K562 (cell line): ENCODE measurements around the gene MICAL2. TPM values are rescaled to one million over a fixed set of nuclear protein-coding genes. Genes with fewer than 3 reads are reported as not detected.

ENCODE experiments used
- CBX3 ChIP-seq, 2 experiments: IDR thresholded peaks; 1 replicate in 1 of 2; 2 replicates in 1 of 2; pipeline ENCODE4 v1.6.1; 2012; ENCODE audit warnings: inconsistent platforms in 2 of 2, low read length in 2 of 2, borderline replicate concordance in 1 of 2, control low read depth in 1 of 2
- DNMT1 ChIP-seq: fragments of 450-650 bp; IDR thresholded peaks from 2 replicates; pipeline ENCODE4 v1.6.1; 2016; ENCODE audit warnings: antibody characterized with exemption, mild to moderate bottlenecking
- EP300 ChIP-seq: IDR thresholded peaks from 2 replicates; pipeline ENCODE4 v1.6.1; 2012; ENCODE audit warnings: low read length, improper control_type of control experiment
- HDAC2 ChIP-seq: fragments of 450-650 bp; IDR thresholded peaks from 2 replicates; pipeline ENCODE4 v1.6.1; 2016; ENCODE audit warnings: mild to moderate bottlenecking
- HMG20A ChIP-seq: fragments of 450-650 bp; formaldehyde crosslinking; conservative IDR thresholded peaks from 2 replicates; pipeline ENCODE4 v1.4.0; 2020; ENCODE audit warnings: mild to moderate bottlenecking, mixed read lengths
- KLF16 ChIP-seq: IDR thresholded peaks from 2 replicates; pipeline ENCODE4 v1.6.1; 2016; ENCODE audit warnings: antibody characterized with exemption
- PYGO2 ChIP-seq: fragments of 450-650 bp; IDR thresholded peaks from 2 replicates; pipeline ENCODE4 v1.6.1; 2016; ENCODE audit warnings: mild to moderate bottlenecking, missing genetic modification characterization, moderate library complexity, missing compliant biosample characterization
- SMARCA5 ChIP-seq: fragments of 450-650 bp; IDR thresholded peaks from 2 replicates; pipeline ENCODE4 v1.6.1; 2016
- SMARCE1 ChIP-seq: fragments of 450-650 bp; IDR thresholded peaks from 2 replicates; pipeline ENCODE4 v1.7.1; 2016; ENCODE audit warnings: mild to moderate bottlenecking
- SUPT5H ChIP-seq: fragments of 450-650 bp; IDR thresholded peaks from 2 replicates; pipeline ENCODE4 v1.6.1; 2016
- TAL1 ChIP-seq: fragments of 450-650 bp; IDR thresholded peaks from 2 replicates; pipeline ENCODE4 v1.6.1; 2016; ENCODE audit warnings: mild to moderate bottlenecking
- TEAD1 ChIP-seq, 2 experiments: fragments of 450-650 bp in 1 of 2; sonication (generic) in 1 of 2; formaldehyde crosslinking; IDR thresholded peaks; 2 replicates each; pipeline versions ENCODE4 v1.4.0 to v1.8.0; 2020 to 2022; ENCODE audit warnings: mild to moderate bottlenecking in 2 of 2, missing genetic modification reagents in 1 of 2
- TRIM25 ChIP-seq: fragments of 450-650 bp; IDR thresholded peaks from 2 replicates; pipeline ENCODE4 v1.7.0; 2016; ENCODE audit warnings: borderline replicate concordance
- ZBTB34 ChIP-seq: fragments of 250-450 bp; sonication (Bioruptor Pico); IDR thresholded peaks from 2 replicates; pipeline ENCODE4 v1.8.0; 2021; ENCODE audit warnings: mild to moderate bottlenecking, moderate library complexity
- ZNF766 ChIP-seq: fragments of 200-800 bp; sonication (Bioruptor generic); conservative IDR thresholded peaks from 2 replicates; pipeline ENCODE4 v1.6.1; 2016; ENCODE audit warnings: missing genetic modification characterization, missing compliant biosample characterization
- polyA plus RNA-seq, 8 experiments: library from polyadenylated mRNA; depleted of rRNA in 4 of 8; stranded (reverse) in 5 of 8; unstranded in 3 of 8; fragments of >200 nt; fragmentation: Nextera tagmentation in 2 of 8; fragmentation: Illumina TruSeq in 1 of 8; extraction: Ambion mirVana in 2 of 8; extraction: Trizol in 1 of 8; gene quantifications; 2 replicates each; pipeline versions ENCODE4 v1.2.1 to v1.2.3, GENCODE V29; 2011 to 2014; ENCODE audit warnings: inconsistent platforms in 1 of 8, missing spikeins in 1 of 8
- total RNA-seq, 7 experiments: library from RNA; depleted of rRNA in 6 of 7; stranded (reverse); fragments of >200 nt in 6 of 7; fragmentation: Illumina TruSeq in 2 of 7; extraction: Trizol in 2 of 7; gene quantifications; 2 replicates each; pipeline versions ENCODE4 v1.2.1 to v1.2.3, GENCODE V29; 2011 to 2021; ENCODE audit warnings: low replicate concordance in 1 of 7
- TF ChIP-seq, protein P1 (sequence below): fragments of 450-650 bp; IDR thresholded peaks from 2 replicates; pipeline ENCODE4 v1.6.1; 2016; ENCODE audit warnings: low read depth, mild to moderate bottlenecking, moderate library complexity
- TF ChIP-seq, protein P2 (sequence below): fragments of 450-650 bp; IDR thresholded peaks from 2 replicates; pipeline ENCODE4 v1.6.1; 2017; ENCODE audit warnings: antibody characterized with exemption, mild to moderate bottlenecking
- TF ChIP-seq, protein P3 (sequence below): fragments of 250-450 bp; sonication (Bioruptor Pico); IDR thresholded peaks from 2 replicates; pipeline ENCODE4 v1.4.0; 2020; ENCODE audit warnings: mild to moderate bottlenecking

The MICAL2 gene
- total and polyA plus RNA-seq, 9 of the 15 experiments (the other 6 are each of a cell fraction or from before 2014, with no cell fraction given): 4.7 to 64.2 (median 33.6) TPM

DNA sequence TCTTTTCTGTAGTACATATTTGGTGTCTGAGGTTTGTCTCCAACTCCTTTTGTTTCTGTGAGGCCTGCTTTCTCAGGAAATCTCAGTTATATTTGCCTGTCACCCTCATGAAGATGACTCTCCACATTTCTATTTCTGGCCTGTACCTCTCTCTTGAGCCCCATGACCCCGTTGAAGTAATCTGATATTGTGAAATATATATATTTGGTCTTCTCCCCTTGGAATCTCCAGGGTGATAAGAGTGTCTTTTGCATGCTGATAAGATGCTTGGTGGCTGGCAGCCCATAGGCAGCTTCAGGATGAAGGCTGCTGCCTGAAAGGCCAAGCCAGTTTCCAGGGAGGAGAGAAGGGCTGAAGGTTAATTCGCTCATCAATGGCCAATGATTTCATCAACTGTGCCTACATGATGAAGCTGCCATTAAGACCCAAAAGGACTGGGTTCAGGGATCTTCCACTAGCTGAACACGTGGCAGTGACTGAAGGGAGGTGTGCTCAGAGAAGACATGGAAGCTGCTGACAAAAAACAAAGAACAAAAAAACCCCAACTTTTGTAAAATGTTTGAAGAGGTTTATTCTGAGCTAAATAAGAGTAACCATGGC lies 67.4 kb downstream of the MICAL2 start (continued):
- TF ChIP-seq PYGO2 (tag) (no peak), DNMT1 (no peak), SMARCE1 (peak; percentile 31; the same call in 1 of the 2 replicates), TAL1 (peak; percentile 40), SMARCA5 (no peak), SUPT5H (no peak), ZBTB34 (no peak), TEAD1 (CRISPR knock-in tag; IDR thresholded peaks at IDR 0.05) (0 out of 4 replicates have a peak, but pooled peaks of 1 of the 2 experiments have one; percentile 59), EP300 (peak; percentile 69; the same call in 1 of the 2 replicates), TRIM25 (no peak), CBX3 (IDR thresholded peaks at IDR 0.05; ENCODE audit: borderline replicate concordance in 1 of 2, low read length in 2 of 2) (no peak), KLF16 (peak; percentile 36; the same call in 1 of the 2 replicates), ZNF766 (CRISPR knock-in tag) (peak; percentile 51; the same call in 1 of the 2 replicates), HDAC2 (0 out of 2 replicates have a peak, but pooled peaks have one; percentile 37), HMG20A (CRISPR knock-in tag) (no peak)
- TF ChIP-seq, protein P1, sequence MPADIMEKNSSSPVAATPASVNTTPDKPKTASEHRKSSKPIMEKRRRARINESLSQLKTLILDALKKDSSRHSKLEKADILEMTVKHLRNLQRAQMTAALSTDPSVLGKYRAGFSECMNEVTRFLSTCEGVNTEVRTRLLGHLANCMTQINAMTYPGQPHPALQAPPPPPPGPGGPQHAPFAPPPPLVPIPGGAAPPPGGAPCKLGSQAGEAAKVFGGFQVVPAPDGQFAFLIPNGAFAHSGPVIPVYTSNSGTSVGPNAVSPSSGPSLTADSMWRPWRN: 0 out of 2 replicates have a peak, but pooled peaks have one; percentile 22
- TF ChIP-seq, protein P2, sequence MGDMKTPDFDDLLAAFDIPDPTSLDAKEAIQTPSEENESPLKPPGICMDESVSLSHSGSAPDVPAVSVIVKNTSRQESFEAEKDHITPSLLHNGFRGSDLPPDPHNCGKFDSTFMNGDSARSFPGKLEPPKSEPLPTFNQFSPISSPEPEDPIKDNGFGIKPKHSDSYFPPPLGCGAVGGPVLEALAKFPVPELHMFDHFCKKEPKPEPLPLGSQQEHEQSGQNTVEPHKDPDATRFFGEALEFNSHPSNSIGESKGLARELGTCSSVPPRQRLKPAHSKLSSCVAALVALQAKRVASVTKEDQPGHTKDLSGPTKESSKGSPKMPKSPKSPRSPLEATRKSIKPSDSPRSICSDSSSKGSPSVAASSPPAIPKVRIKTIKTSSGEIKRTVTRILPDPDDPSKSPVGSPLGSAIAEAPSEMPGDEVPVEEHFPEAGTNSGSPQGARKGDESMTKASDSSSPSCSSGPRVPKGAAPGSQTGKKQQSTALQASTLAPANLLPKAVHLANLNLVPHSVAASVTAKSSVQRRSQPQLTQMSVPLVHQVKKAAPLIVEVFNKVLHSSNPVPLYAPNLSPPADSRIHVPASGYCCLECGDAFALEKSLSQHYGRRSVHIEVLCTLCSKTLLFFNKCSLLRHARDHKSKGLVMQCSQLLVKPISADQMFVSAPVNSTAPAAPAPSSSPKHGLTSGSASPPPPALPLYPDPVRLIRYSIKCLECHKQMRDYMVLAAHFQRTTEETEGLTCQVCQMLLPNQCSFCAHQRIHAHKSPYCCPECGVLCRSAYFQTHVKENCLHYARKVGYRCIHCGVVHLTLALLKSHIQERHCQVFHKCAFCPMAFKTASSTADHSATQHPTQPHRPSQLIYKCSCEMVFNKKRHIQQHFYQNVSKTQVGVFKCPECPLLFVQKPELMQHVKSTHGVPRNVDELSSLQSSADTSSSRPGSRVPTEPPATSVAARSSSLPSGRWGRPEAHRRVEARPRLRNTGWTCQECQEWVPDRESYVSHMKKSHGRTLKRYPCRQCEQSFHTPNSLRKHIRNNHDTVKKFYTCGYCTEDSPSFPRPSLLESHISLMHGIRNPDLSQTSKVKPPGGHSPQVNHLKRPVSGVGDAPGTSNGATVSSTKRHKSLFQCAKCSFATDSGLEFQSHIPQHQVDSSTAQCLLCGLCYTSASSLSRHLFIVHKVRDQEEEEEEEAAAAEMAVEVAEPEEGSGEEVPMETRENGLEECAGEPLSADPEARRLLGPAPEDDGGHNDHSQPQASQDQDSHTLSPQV: peak; percentile 69
- TF ChIP-seq, protein P3, sequence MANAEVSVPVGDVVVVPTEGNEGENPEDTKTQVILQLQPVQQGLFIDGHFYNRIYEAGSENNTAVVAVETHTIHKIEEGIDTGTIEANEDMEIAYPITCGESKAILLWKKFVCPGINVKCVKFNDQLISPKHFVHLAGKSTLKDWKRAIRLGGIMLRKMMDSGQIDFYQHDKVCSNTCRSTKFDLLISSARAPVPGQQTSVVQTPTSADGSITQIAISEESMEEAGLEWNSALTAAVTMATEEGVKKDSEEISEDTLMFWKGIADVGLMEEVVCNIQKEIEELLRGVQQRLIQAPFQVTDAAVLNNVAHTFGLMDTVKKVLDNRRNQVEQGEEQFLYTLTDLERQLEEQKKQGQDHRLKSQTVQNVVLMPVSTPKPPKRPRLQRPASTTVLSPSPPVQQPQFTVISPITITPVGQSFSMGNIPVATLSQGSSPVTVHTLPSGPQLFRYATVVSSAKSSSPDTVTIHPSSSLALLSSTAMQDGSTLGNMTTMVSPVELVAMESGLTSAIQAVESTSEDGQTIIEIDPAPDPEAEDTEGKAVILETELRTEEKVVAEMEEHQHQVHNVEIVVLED (CRISPR knock-in tag): no peak
